ENCODE data around the gene ARID3B. TPM values are rescaled to one million over a fixed set of nuclear protein-coding genes. Genes with fewer than 3 reads are reported as not detected.

Gene ARID3B
- polyA plus RNA-seq, 1 of the 3 experiments (the other 2 are of a cell fraction): 3.0 TPM

- H3K9me2 ChIP-seq: no peaks in the 10 kb centered on the region
- no peak overlapping the region for H3K27ac ChIP-seq (ENCODE audit: low read depth in 2 of 2, low read length in 1 of 2)
- CTCF ChIA-PET: interaction anchor here (0.8 to 1.8 kb wide), 4 partner anchors 10 to 31 kb away, joined by 3 to 4 read pairs (median 3); no protein-coding TSS in a partner anchor
- no peak overlapping the region for H3K4me3 ChIP-seq (ENCODE audit: low read depth in 2 of 2, low read length in 1 of 2)
- H3K79me2 ChIP-seq (ENCODE audit: insufficient read depth): peaks cover 2% of the 10 kb centered on the region
- H3K27me3 ChIP-seq (ENCODE audit: insufficient read depth): no peaks in the 10 kb centered on the region
- no peak for DNase-seq
- no peaks in the 10 kb centered on the region for H3K9me3 ChIP-seq
- WGBS (ENCODE audit: low lambda C conversion rate): 96% methylated on average over 4 of the region's 4 CpGs
- peaks cover 5 to 6% of the 10 kb centered on the region in 2 experiments for H3K36me3 ChIP-seq (replicated peaks in 1 of 2; ENCODE audit: control insufficient read depth in 1 of 2, insufficient read depth in 2 of 2, low read length in 1 of 2)
- no peak overlapping the region for H2AFZ ChIP-seq (ENCODE audit: low read depth)
- H3K4me1 ChIP-seq (ENCODE audit: control insufficient read depth in 1 of 2, insufficient read depth in 2 of 2, low read depth in 1 of 2, low read length in 1 of 2): no peaks in the 10 kb centered on the region
- TF ChIP-seq SIN3A (IDR thresholded peaks at IDR 0.05; ENCODE audit: borderline replicate concordance, low read depth, low read length): no peak
- no peak for TF ChIP-seq EP300 (IDR thresholded peaks at IDR 0.05; ENCODE audit: borderline replicate concordance in 1 of 2, low read depth in 1 of 2, low read length in 1 of 2)
- TF ChIP-seq TEAD4 (IDR thresholded peaks at IDR 0.05; ENCODE audit: borderline replicate concordance, insufficient read depth): no peak
- TF ChIP-seq RFX5 (IDR thresholded peaks at IDR 0.05; ENCODE audit: low read length): no peak
- no peak for TF ChIP-seq FOSL2 (IDR thresholded peaks at IDR 0.05; ENCODE audit: borderline replicate concordance, low read depth)
- no peaks in the 10 kb centered on the region for H3F3A ChIP-seq (replicated peaks; ENCODE audit: insufficient read depth)
- H4K20me1 ChIP-seq (ENCODE audit: insufficient read depth): peaks cover 6% of the 10 kb centered on the region; the same call in 1 of the 2 replicates
- no peak overlapping the region for H3K4me2 ChIP-seq
- H3K9ac ChIP-seq: no peak overlapping the region
- POLR2A ChIA-PET: interaction anchor here (0.6 kb wide), 1 partner anchor 11 kb away, joined by 4 read pairs; no protein-coding TSS in a partner anchor
These were observed 14.2 kb downstream of the ARID3B start for GRCh38 chr15:74555192-74555591.

- Histone ChIP-seq H3K4me2 (no peak overlapping the region), H4K20me1 (ENCODE audit: insufficient read depth) (no peaks in the 10 kb centered on the region), H2AFZ (ENCODE audit: low read depth) (no peak overlapping the region), H3K4me1 (ENCODE audit: control insufficient read depth in 1 of 2, insufficient read depth in 2 of 2, low read depth in 1 of 2, low read length in 1 of 2) (peaks cover 0 to 3% of the 10 kb centered on the region in 2 experiments; a peak in 1 of 4 replicates), H3K9me3 (no peaks in the 10 kb centered on the region), H3F3A (replicated peaks; ENCODE audit: insufficient read depth) (no peaks in the 10 kb centered on the region), H3K36me3 (replicated peaks in 1 of 2; ENCODE audit: control insufficient read depth in 1 of 2, insufficient read depth in 2 of 2, low read length in 1 of 2) (peaks cover 0 to 5% of the 10 kb centered on the region in 2 experiments), H3K4me3 (ENCODE audit: low read depth in 2 of 2, low read length in 1 of 2) (no peak overlapping the region), H3K9ac (no peak overlapping the region), H3K27me3 (ENCODE audit: insufficient read depth) (no peaks in the 10 kb centered on the region), H3K79me2 (ENCODE audit: insufficient read depth) (peaks cover 2% of the 10 kb centered on the region), H3K27ac (ENCODE audit: low read depth in 2 of 2, low read length in 1 of 2) (no peak overlapping the region), H3K9me2 (no peaks in the 10 kb centered on the region)
- 96% methylated on average over 5 of the region's 5 CpGs for WGBS (ENCODE audit: low lambda C conversion rate)
- DNase-seq: no peak
- ChIA-PET POLR2A (interaction anchor here (2.2 kb wide), 1 partner anchor 12 kb away, joined by 5 read pairs; no protein-coding TSS in a partner anchor), CTCF (interaction anchor here (1.2 to 2.2 kb wide), 2 partner anchors 12 to 73 kb away, joined by 3 to 8 read pairs; no protein-coding TSS in a partner anchor)
- TF ChIP-seq RCOR1 (IDR thresholded peaks at IDR 0.05; ENCODE audit: low read length): no peak
- TF ChIP-seq FOXJ3 (CRISPR knock-in tag; IDR thresholded peaks at IDR 0.05): no peak
- no peak for TF ChIP-seq PBX3 (IDR thresholded peaks at IDR 0.05)
- no peak for TF ChIP-seq REST (IDR thresholded peaks at IDR 0.05; ENCODE audit: low read depth, low read length)
- TF ChIP-seq POLR2AphosphoS5 (IDR thresholded peaks at IDR 0.05; ENCODE audit: low read depth, low read length): no peak
- TF ChIP-seq TAF1 (IDR thresholded peaks at IDR 0.05; ENCODE audit: borderline replicate concordance, low read depth, low read length): no peak
- TF ChIP-seq RXRA (IDR thresholded peaks at IDR 0.05; ENCODE audit: borderline replicate concordance, low read depth): no peak
- TF ChIP-seq TCF12 (IDR thresholded peaks at IDR 0.05): no peak
These were observed 17.7 kb downstream of the ARID3B start for GRCh38 chr15:74558706-74559105.

Data from SK-N-SH (cell line).